ENCODE results near the gene RBM20. TPM values are rescaled to one million over a fixed set of nuclear protein-coding genes. Genes with fewer than 3 reads are reported as not detected.

Gene RBM20
- polyA plus RNA-seq, 4 donors, result under 0.01 to 0.52 (median 0.36) TPM; not detected in 1

- H3K9me3 ChIP-seq (ENCODE audit: control insufficient read depth in 2 of 2, insufficient read depth in 1 of 2, low read depth in 1 of 2, low read length in 1 of 2), result no peaks in the 10 kb centered on the region
- peaks cover 0 to 8% (median 5%) of the 10 kb centered on the region in 3 donors for H3K4me1 ChIP-seq (ENCODE audit: control insufficient read depth in 3 of 3, insufficient read depth in 2 of 3, low read depth in 1 of 3, low read length in 2 of 3)
- H3K4me3 ChIP-seq (ENCODE audit: low read depth in 1 of 3, low read length in 3 of 3), result peak overlapping the region; percentile 81 to 100 (median 93)
- FAIRE-seq, result peak; percentile 85
- H3K36me3 ChIP-seq (ENCODE audit: control insufficient read depth in 3 of 3, insufficient read depth in 2 of 3, low read depth in 1 of 3, low read length in 3 of 3), result peaks cover 0 to 10% (median 2%) of the 10 kb centered on the region in 3 donors
- H3K27ac ChIP-seq (ENCODE audit: low read depth in 1 of 3, low read length in 2 of 3), result peak overlapping the region; percentile 94 to 97 (median 95)
- no peaks in the 10 kb centered on the region for H3K27me3 ChIP-seq (ENCODE audit: control insufficient read depth in 3 of 3, insufficient read depth in 3 of 3, low read length in 3 of 3)
- DNase-seq, result peak in 1 of 2 donors; percentile 50
- 1 to 2% (median 1%) methylated on average over 16 of the region's 16 CpGs for WGBS, 3 donors
Measured at GRCh38 chr10:110872984-110873923, 229.1 kb downstream of the RBM20 start.

- Histone ChIP-seq H3K4me1 (ENCODE audit: control insufficient read depth in 3 of 3, insufficient read depth in 2 of 3, low read depth in 1 of 3, low read length in 2 of 3) (peaks cover 0 to 8% (median 4%) of the 10 kb centered on the region in 3 donors), H3K4me3 (ENCODE audit: low read depth in 1 of 3, low read length in 3 of 3) (peak overlapping the region; percentile 49 to 93 (median 81)), H3K36me3 (ENCODE audit: control insufficient read depth in 3 of 3, insufficient read depth in 2 of 3, low read depth in 1 of 3, low read length in 3 of 3) (peaks cover 0 to 10% (median 2%) of the 10 kb centered on the region in 3 donors), H3K27me3 (ENCODE audit: control insufficient read depth in 3 of 3, insufficient read depth in 3 of 3, low read length in 3 of 3) (no peaks in the 10 kb centered on the region), H3K27ac (ENCODE audit: low read depth in 1 of 3, low read length in 2 of 3) (peak overlapping the region; percentile 11 to 97 (median 48)), H3K9me3 (ENCODE audit: control insufficient read depth in 2 of 2, insufficient read depth in 1 of 2, low read depth in 1 of 2, low read length in 1 of 2) (no peaks in the 10 kb centered on the region)
- 6 to 26% (median 21%) methylated on average over 2 of the region's 2 CpGs for WGBS, 3 donors
- no peak for DNase-seq
- no peak for FAIRE-seq
Measured at GRCh38 chr10:110873951-110874350, 229.8 kb downstream of the RBM20 start.

GRCh38 chr10:110876000-110876399 lies 231.9 kb downstream of the RBM20 start:
- WGBS, 3 donors, result 50 to 60% (median 53%) methylated on average over 2 of the region's 2 CpGs
- H3K9me3 ChIP-seq (ENCODE audit: control insufficient read depth in 2 of 2, insufficient read depth in 1 of 2, low read depth in 1 of 2, low read length in 1 of 2), result no peaks in the 10 kb centered on the region
- H3K27ac ChIP-seq (ENCODE audit: low read depth in 1 of 3, low read length in 2 of 3), result peak overlapping the region in 1 of 3 donors; percentile 24
- H3K4me3 ChIP-seq (ENCODE audit: low read depth in 1 of 3, low read length in 3 of 3), result peak overlapping the region in 1 of 3 donors; percentile 1
- peaks cover 0 to 10% (median 4%) of the 10 kb centered on the region in 3 donors for H3K36me3 ChIP-seq (ENCODE audit: control insufficient read depth in 3 of 3, insufficient read depth in 2 of 3, low read depth in 1 of 3, low read length in 3 of 3)
- peaks cover 2 to 7% (median 4%) of the 10 kb centered on the region in 3 donors for H3K4me1 ChIP-seq (ENCODE audit: control insufficient read depth in 3 of 3, insufficient read depth in 2 of 3, low read depth in 1 of 3, low read length in 2 of 3)
- no peaks in the 10 kb centered on the region for H3K27me3 ChIP-seq (ENCODE audit: control insufficient read depth in 3 of 3, insufficient read depth in 3 of 3, low read length in 3 of 3)
- no peak for FAIRE-seq
- DNase-seq, result no peak

- no peaks in the 10 kb centered on the region for H3K27me3 ChIP-seq (ENCODE audit: control insufficient read depth in 3 of 3, insufficient read depth in 3 of 3, low read length in 3 of 3)
- 87 to 90% (median 87%) methylated on average over 1 of the region's 1 CpG for WGBS, 3 donors
- no peak for DNase-seq
- no peak overlapping the region for H3K4me3 ChIP-seq (ENCODE audit: low read depth in 1 of 3, low read length in 3 of 3)
- peak; percentile 61 for FAIRE-seq
- H3K36me3 ChIP-seq (ENCODE audit: control insufficient read depth in 3 of 3, insufficient read depth in 2 of 3, low read depth in 1 of 3, low read length in 3 of 3), result peaks cover 3 to 13% (median 4%) of the 10 kb centered on the region in 3 donors
- no peak overlapping the region for H3K27ac ChIP-seq (ENCODE audit: low read depth in 1 of 3, low read length in 2 of 3)
- no peaks in the 10 kb centered on the region for H3K9me3 ChIP-seq (ENCODE audit: control insufficient read depth in 2 of 2, insufficient read depth in 1 of 2, low read depth in 1 of 2, low read length in 1 of 2)
- H3K4me1 ChIP-seq (ENCODE audit: control insufficient read depth in 3 of 3, insufficient read depth in 2 of 3, low read depth in 1 of 3, low read length in 2 of 3), result peaks cover 0 to 7% (median 2%) of the 10 kb centered on the region in 3 donors
Measured at GRCh38 chr10:110876788-110877187, 232.7 kb downstream of the RBM20 start.

- Histone ChIP-seq H3K9me3 (ENCODE audit: control insufficient read depth in 2 of 2, insufficient read depth in 1 of 2, low read depth in 1 of 2, low read length in 1 of 2) (no peaks in the 10 kb centered on the region), H3K27me3 (ENCODE audit: control insufficient read depth in 3 of 3, insufficient read depth in 3 of 3, low read length in 3 of 3) (no peaks in the 10 kb centered on the region), H3K4me1 (ENCODE audit: control insufficient read depth in 3 of 3, insufficient read depth in 2 of 3, low read depth in 1 of 3, low read length in 2 of 3) (peaks cover 0 to 7% (median 4%) of the 10 kb centered on the region in 3 donors), H3K36me3 (ENCODE audit: control insufficient read depth in 3 of 3, insufficient read depth in 2 of 3, low read depth in 1 of 3, low read length in 3 of 3) (peaks cover 3 to 19% (median 12%) of the 10 kb centered on the region in 3 donors), H3K4me3 (ENCODE audit: low read depth in 1 of 3, low read length in 3 of 3) (no peak overlapping the region), H3K27ac (ENCODE audit: low read depth in 1 of 3, low read length in 2 of 3) (no peak overlapping the region)
- DNase-seq (no peak), FAIRE-seq (no peak)
- WGBS, 3 donors, result 57 to 76% (median 60%) methylated on average over 3 of the region's 3 CpGs
Measured at GRCh38 chr10:110880012-110880411, 235.9 kb downstream of the RBM20 start.

- Histone ChIP-seq H3K27ac (ENCODE audit: low read depth in 1 of 3, low read length in 2 of 3) (no peak overlapping the region), H3K9me3 (ENCODE audit: control insufficient read depth in 2 of 2, insufficient read depth in 1 of 2, low read depth in 1 of 2, low read length in 1 of 2) (no peaks in the 10 kb centered on the region), H3K27me3 (ENCODE audit: control insufficient read depth in 3 of 3, insufficient read depth in 3 of 3, low read length in 3 of 3) (no peaks in the 10 kb centered on the region), H3K4me3 (ENCODE audit: low read depth in 1 of 3, low read length in 3 of 3) (no peak overlapping the region), H3K36me3 (ENCODE audit: control insufficient read depth in 3 of 3, insufficient read depth in 2 of 3, low read depth in 1 of 3, low read length in 3 of 3) (peaks cover 3 to 16% (median 13%) of the 10 kb centered on the region in 3 donors), H3K4me1 (ENCODE audit: control insufficient read depth in 3 of 3, insufficient read depth in 2 of 3, low read depth in 1 of 3, low read length in 2 of 3) (peaks cover 0 to 4% (median 3%) of the 10 kb centered on the region in 3 donors)
- no peak for FAIRE-seq
- no peak for DNase-seq
- WGBS, 3 donors, result 85 to 94% (median 91%) methylated on average over 9 of the region's 9 CpGs
Measured at GRCh38 chr10:110881247-110881646, 237.1 kb downstream of the RBM20 start.

- no peak for FAIRE-seq
- Histone ChIP-seq H3K4me3 (ENCODE audit: low read depth in 1 of 3, low read length in 3 of 3) (no peak overlapping the region), H3K27ac (ENCODE audit: low read depth in 1 of 3, low read length in 2 of 3) (no peak overlapping the region)
Measured at GRCh38 chr10:110881905-110882304, 237.8 kb downstream of the RBM20 start.

GRCh38 chr10:110883924-110884323 lies 239.8 kb downstream of the RBM20 start:
- Histone ChIP-seq H3K27ac (ENCODE audit: low read depth in 1 of 3, low read length in 2 of 3) (peak overlapping the region in 1 of 3 donors; percentile 12), H3K9me3 (ENCODE audit: control insufficient read depth in 2 of 2, insufficient read depth in 1 of 2, low read depth in 1 of 2, low read length in 1 of 2) (no peaks in the 10 kb centered on the region), H3K4me1 (ENCODE audit: control insufficient read depth in 3 of 3, insufficient read depth in 2 of 3, low read depth in 1 of 3, low read length in 2 of 3) (peaks cover 0 to 4% (median 3%) of the 10 kb centered on the region in 3 donors), H3K4me3 (ENCODE audit: low read depth in 1 of 3, low read length in 3 of 3) (peak overlapping the region in 1 of 3 donors; percentile 11), H3K36me3 (ENCODE audit: control insufficient read depth in 3 of 3, insufficient read depth in 2 of 3, low read depth in 1 of 3, low read length in 3 of 3) (peaks cover 3 to 19% (median 16%) of the 10 kb centered on the region in 3 donors), H3K27me3 (ENCODE audit: control insufficient read depth in 3 of 3, insufficient read depth in 3 of 3, low read length in 3 of 3) (no peaks in the 10 kb centered on the region)
- WGBS, 3 donors, result 68 to 83% (median 71%) methylated on average over 10 of the region's 10 CpGs
- DNase-seq, result no peak
- no peak for FAIRE-seq

More at GRCh38 chr10:110881905-110882304, 237.8 kb downstream of the RBM20 start:
- WGBS, 3 donors, result 34 to 63% (median 43%) methylated on average over 4 of the region's 4 CpGs
- Histone ChIP-seq H3K9me3 (ENCODE audit: control insufficient read depth in 2 of 2, insufficient read depth in 1 of 2, low read depth in 1 of 2, low read length in 1 of 2) (no peaks in the 10 kb centered on the region), H3K36me3 (ENCODE audit: control insufficient read depth in 3 of 3, insufficient read depth in 2 of 3, low read depth in 1 of 3, low read length in 3 of 3) (peaks cover 3 to 16% (median 15%) of the 10 kb centered on the region in 3 donors), H3K27me3 (ENCODE audit: control insufficient read depth in 3 of 3, insufficient read depth in 3 of 3, low read length in 3 of 3) (no peaks in the 10 kb centered on the region), H3K4me1 (ENCODE audit: control insufficient read depth in 3 of 3, insufficient read depth in 2 of 3, low read depth in 1 of 3, low read length in 2 of 3) (peaks cover 0 to 4% (median 3%) of the 10 kb centered on the region in 3 donors)
- no peak for DNase-seq
